HG03159 (cell line): ENCODE data around the gene IFITM10.

ENCODE experiments used
- ATAC-seq: cut with Tn5 transposase; IDR thresholded peaks from one replicate; pipeline ENCODE4 v1.9.1; 2021; ENCODE audit warnings: mild to moderate bottlenecking, moderate library complexity; ENCODE audit not compliant: unreplicated experiment

Gene IFITM10

GRCh38 chr11:1763796-1764661 lies 13.6 kb upstream of the IFITM10 start, which contains the start of gene CTSD:
CTSD (minus strand) TSS chr11:1763927; CDS start chr11:1763859, 68 bp downstream.
- ATAC-seq, result peak; percentile 63

GRCh38 chr11:1763336-1763795 lies 13.0 kb upstream of the IFITM10 start:
- ATAC-seq, result peak; percentile 31

- no peak for ATAC-seq
These were observed 12.3 kb upstream of the IFITM10 start for GRCh38 chr11:1762537-1763302.

- no peak for ATAC-seq
These were observed 11.6 kb upstream of the IFITM10 start for GRCh38 chr11:1761857-1762536.

- ATAC-seq, result no peak
These were observed 10.9 kb upstream of the IFITM10 start for GRCh38 chr11:1761110-1761856.

- ATAC-seq, result no peak
These were observed 10.1 kb upstream of the IFITM10 start for GRCh38 chr11:1760351-1761109.

GRCh38 chr11:1759851-1760220 lies 9.4 kb upstream of the IFITM10 start:
- ATAC-seq, result no peak

GRCh38 chr11:1759151-1759850 lies 8.9 kb upstream of the IFITM10 start:
- no peak for ATAC-seq

GRCh38 chr11:1758611-1759150 lies 8.3 kb upstream of the IFITM10 start:
- ATAC-seq, result no peak

GRCh38 chr11:1757861-1758610 lies 7.6 kb upstream of the IFITM10 start:
- no peak for ATAC-seq

GRCh38 chr11:1756791-1757771 lies 6.7 kb upstream of the IFITM10 start:
- ATAC-seq, result no peak

GRCh38 chr11:1755692-1756561 lies 5.5 kb upstream of the IFITM10 start:
- no peak for ATAC-seq

GRCh38 chr11:1755344-1755691 lies 4.9 kb upstream of the IFITM10 start:
- ATAC-seq, result no peak

- ATAC-seq, result no peak
These were observed 4.2 kb upstream of the IFITM10 start for GRCh38 chr11:1754376-1755150.

GRCh38 chr11:1753929-1754305 lies 3.5 kb upstream of the IFITM10 start:
- no peak for ATAC-seq
